GM21528 (cell line): ENCODE measurements around the gene GP2.
"Not testable (repeated sequence)": the region's sequence is repeated elsewhere in the genome, so short reads cannot be mapped to it uniquely, and the experiment has no call there.

ENCODE experiments used
- ATAC-seq: cut with Tn5 transposase; IDR thresholded peaks from one replicate; pipeline ENCODE4 v1.9.1; 2021; ENCODE audit warnings: mild to moderate bottlenecking, moderate library complexity; ENCODE audit not compliant: unreplicated experiment, low FRiP score

GP2 gene

GRCh38 chr16:20326321-20326720 is 992 bp downstream of the GP2 start:
- no peak for ATAC-seq

GRCh38 chr16:20325005-20325404 is 2.3 kb downstream of the GP2 start:
- ATAC-seq: no peak

GRCh38 chr16:20323591-20324117 is 3.7 kb downstream of the GP2 start:
- no peak for ATAC-seq

GRCh38 chr16:20322696-20323095 is 4.6 kb downstream of the GP2 start:
- ATAC-seq: no peak

- ATAC-seq: no peak
These were observed 5.6 kb downstream of the GP2 start for GRCh38 chr16:20321671-20322070.

- ATAC-seq: not testable (repeated sequence)
These were observed 6.3 kb downstream of the GP2 start for GRCh38 chr16:20321051-20321450.

- ATAC-seq: no peak
These were observed 6.7 kb downstream of the GP2 start for GRCh38 chr16:20320592-20320991.

- ATAC-seq: no peak
These were observed 7.1 kb downstream of the GP2 start for GRCh38 chr16:20320178-20320577.

- no peak for ATAC-seq
These were observed 7.9 kb downstream of the GP2 start for GRCh38 chr16:20319406-20319805.

- no peak for ATAC-seq
These were observed 8.9 kb downstream of the GP2 start for GRCh38 chr16:20318437-20318836.

GRCh38 chr16:20318006-20318405 is 9.3 kb downstream of the GP2 start:
- ATAC-seq: no peak

- ATAC-seq: no peak
These were observed 10.2 kb downstream of the GP2 start for GRCh38 chr16:20317117-20317516.

- no peak for ATAC-seq
These were observed 10.6 kb downstream of the GP2 start for GRCh38 chr16:20316715-20317114.

- ATAC-seq: no peak
These were observed 11.5 kb downstream of the GP2 start for GRCh38 chr16:20315764-20316163.

- no peak for ATAC-seq
These were observed 12.7 kb downstream of the GP2 start for GRCh38 chr16:20314575-20314974.

GRCh38 chr16:20313741-20314140 is 13.6 kb downstream of the GP2 start:
- ATAC-seq: no peak

GRCh38 chr16:20312536-20313095 is 14.7 kb downstream of the GP2 start:
- ATAC-seq: not testable (repeated sequence)

- ATAC-seq: no peak
These were observed 15.8 kb downstream of the GP2 start for GRCh38 chr16:20311548-20311947.

GRCh38 chr16:20310421-20311395 is 16.6 kb downstream of the GP2 start:
- no peak for ATAC-seq

- ATAC-seq: no peak
These were observed 17.5 kb downstream of the GP2 start for GRCh38 chr16:20309786-20310185.

- ATAC-seq: no peak
These were observed 18.3 kb downstream of the GP2 start for GRCh38 chr16:20308801-20309590.
